Activated naive CD4-positive, alpha-beta T cell treated with anti-CD3 and anti-CD28 coated beads, Interleukin-2, amount 10 ng/mL, durations not matched to agents 7 days and 5 days (primary cell): ENCODE data around the gene MTRR.
A peak's percentile ranks its signal among the peaks of the same experiment; 100 is the strongest.

Source experiments
- CTCF ChIA-PET: fragments of 350-600 bp; sonication (Branson Sonifier 250); formaldehyde crosslinking; loops from one replicate; lab custom pipeline; 2021; ENCODE audit warnings: antibody characterized with exemption; lab: Charles Lee
- DNase-seq: peaks from one replicate; pipeline ENCODE4 v3.0.0-alpha.2; 2020
- H3K27ac Mint-ChIP-seq: one replicate; pipeline ENCODE4 v1.8.0; 2021; ENCODE audit warnings: mild to moderate bottlenecking, moderate library complexity, mixed read lengths
- H3K27me3 Mint-ChIP-seq: one replicate; pipeline ENCODE4 v1.8.0; 2021; ENCODE audit warnings: mild to moderate bottlenecking, mixed read lengths
- H3K36me3 Mint-ChIP-seq: one replicate; pipeline ENCODE4 v1.8.0; 2021; ENCODE audit warnings: mixed read lengths
- H3K4me1 Mint-ChIP-seq: one replicate; pipeline ENCODE4 v1.8.0; 2021; ENCODE audit warnings: mixed read lengths
- H3K4me3 Mint-ChIP-seq: one replicate; pipeline ENCODE4 v1.8.0; 2021; ENCODE audit warnings: mild to moderate bottlenecking, moderate library complexity, mixed read lengths
- H3K9me3 Mint-ChIP-seq: one replicate; pipeline ENCODE4 v1.8.0; 2021; ENCODE audit warnings: mixed read lengths

The MTRR gene

GRCh38 chr5:7917130-7918123 is 48.5 kb downstream of the MTRR start:
- H3K4me3 Mint-ChIP-seq: no peak overlapping the region
- H3K4me1 Mint-ChIP-seq: no peaks in the 10 kb centered on the region
- peaks cover 8% of the 10 kb centered on the region for H3K9me3 Mint-ChIP-seq
- DNase-seq: no peak
- H3K27me3 Mint-ChIP-seq: no peaks in the 10 kb centered on the region
- no peak overlapping the region for H3K27ac Mint-ChIP-seq
- peaks cover 3% of the 10 kb centered on the region for H3K36me3 Mint-ChIP-seq
- CTCF ChIA-PET: no interaction called here

- no peaks in the 10 kb centered on the region for H3K36me3 Mint-ChIP-seq
- no peaks in the 10 kb centered on the region for H3K4me1 Mint-ChIP-seq
- no peak overlapping the region for H3K4me3 Mint-ChIP-seq
- no peak for DNase-seq
- H3K27me3 Mint-ChIP-seq: peaks cover 7% of the 10 kb centered on the region
- CTCF ChIA-PET: interaction anchor here (0.9 to 1.0 kb wide), 2 partner anchors 23 to 39 kb away, joined by 3 to 4 read pairs; no protein-coding TSS in a partner anchor
- no peaks in the 10 kb centered on the region for H3K9me3 Mint-ChIP-seq
- H3K27ac Mint-ChIP-seq: no peak overlapping the region
Observed at GRCh38 chr5:7925961-7926695, 57.2 kb downstream of the MTRR start.

GRCh38 chr5:7926720-7927119 is 57.8 kb downstream of the MTRR start:
- Mint-ChIP-seq H3K4me1 (no peaks in the 10 kb centered on the region), H3K9me3 (no peaks in the 10 kb centered on the region), H3K36me3 (no peaks in the 10 kb centered on the region), H3K4me3 (no peak overlapping the region), H3K27ac (no peak overlapping the region), H3K27me3 (peaks cover 7% of the 10 kb centered on the region)
- CTCF ChIA-PET: interaction anchor here (1.0 to 2.1 kb wide), 2 partner anchors 39 to 1281 kb away, joined by 4 to 12 read pairs; no protein-coding TSS in a partner anchor
- no peak for DNase-seq

GRCh38 chr5:7927466-7928375 is 58.8 kb downstream of the MTRR start:
- Mint-ChIP-seq H3K4me1 (no peaks in the 10 kb centered on the region), H3K4me3 (no peak overlapping the region), H3K36me3 (no peaks in the 10 kb centered on the region), H3K9me3 (no peaks in the 10 kb centered on the region), H3K27ac (no peak overlapping the region), H3K27me3 (peaks cover 7% of the 10 kb centered on the region)
- CTCF ChIA-PET: interaction anchor here (2.1 to 2.5 kb wide), 3 partner anchors 40 to 1616 kb away, joined by 5 to 19 read pairs (median 12); no protein-coding TSS in a partner anchor
- DNase-seq: peak; percentile 57

GRCh38 chr5:7930011-7930410 is 61.1 kb downstream of the MTRR start:
- H3K27me3 Mint-ChIP-seq: peaks cover 7% of the 10 kb centered on the region
- H3K36me3 Mint-ChIP-seq: no peaks in the 10 kb centered on the region
- no peak for DNase-seq
- H3K4me1 Mint-ChIP-seq: no peaks in the 10 kb centered on the region
- no peak overlapping the region for H3K4me3 Mint-ChIP-seq
- no peaks in the 10 kb centered on the region for H3K9me3 Mint-ChIP-seq
- no peak overlapping the region for H3K27ac Mint-ChIP-seq
- CTCF ChIA-PET: interaction anchor here (0.7 kb wide), 1 partner anchor 733 kb away, joined by 3 read pairs; no protein-coding TSS in a partner anchor

- CTCF ChIA-PET: no interaction called here
- no peaks in the 10 kb centered on the region for H3K4me1 Mint-ChIP-seq
- no peaks in the 10 kb centered on the region for H3K36me3 Mint-ChIP-seq
- peaks cover 8% of the 10 kb centered on the region for H3K27me3 Mint-ChIP-seq
- DNase-seq: no peak
- H3K9me3 Mint-ChIP-seq: no peaks in the 10 kb centered on the region
- no peak overlapping the region for H3K4me3 Mint-ChIP-seq
- H3K27ac Mint-ChIP-seq: no peak overlapping the region
Observed at GRCh38 chr5:7941692-7942091, 72.7 kb downstream of the MTRR start.

GRCh38 chr5:7947301-7947700 is 78.4 kb downstream of the MTRR start:
- no peak for DNase-seq
- Mint-ChIP-seq H3K9me3 (no peaks in the 10 kb centered on the region), H3K4me1 (no peaks in the 10 kb centered on the region), H3K36me3 (no peaks in the 10 kb centered on the region), H3K27me3 (no peaks in the 10 kb centered on the region), H3K27ac (no peak overlapping the region), H3K4me3 (no peak overlapping the region)
- CTCF ChIA-PET: no interaction called here
